DLD1 (cell line): ENCODE data around the gene HNRNPF.
"Not testable (repeated sequence)": the region's sequence is repeated elsewhere in the genome, so short reads cannot be mapped to it uniquely, and the experiment has no call there.

ENCODE experiments used
- in situ Hi-C: cut with HindIII; loops from 2 replicates; pipeline ENCODE4 v1.10.0; 2017; ENCODE audit warnings: low sequenced_read_pairs

HNRNPF gene

GRCh38 chr10:43408710-43409384, at the start of gene HNRNPF:
TSS of gene HNRNPF (minus strand) at chr10:43409186. CDS start at chr10:43387884, 21,302 bp downstream.
- in situ Hi-C loops = no loop called here

GRCh38 chr10:43458227-43458626, 49.2 kb upstream of the HNRNPF start:
- in situ Hi-C loops = no loop called here

- in situ Hi-C loops = not testable (repeated sequence)
Observed at GRCh38 chr10:43456561-43456960, 47.6 kb upstream of the HNRNPF start.

GRCh38 chr10:43454025-43454424, 45.0 kb upstream of the HNRNPF start:
- in situ Hi-C loops = not testable (repeated sequence)

GRCh38 chr10:43453266-43453831, 44.4 kb upstream of the HNRNPF start:
- in situ Hi-C loops = no loop called here

GRCh38 chr10:43452356-43452914, 43.4 kb upstream of the HNRNPF start:
- in situ Hi-C loops = no loop called here

GRCh38 chr10:43448742-43449141, 39.8 kb upstream of the HNRNPF start:
- in situ Hi-C loops = no loop called here

- in situ Hi-C loops = not testable (repeated sequence)
Observed at GRCh38 chr10:43446219-43447017, 37.4 kb upstream of the HNRNPF start.

GRCh38 chr10:43444897-43445466, 36.0 kb upstream of the HNRNPF start:
- in situ Hi-C loops = no loop called here

- in situ Hi-C loops = no loop called here
Observed at GRCh38 chr10:43444323-43444722, 35.3 kb upstream of the HNRNPF start.

- in situ Hi-C loops = no loop called here
Observed at GRCh38 chr10:43440463-43441134, 31.6 kb upstream of the HNRNPF start.

GRCh38 chr10:43437141-43437870, 28.3 kb upstream of the HNRNPF start:
- in situ Hi-C loops = no loop called here

- in situ Hi-C loops = no loop called here
Observed at GRCh38 chr10:43436291-43437140, 27.5 kb upstream of the HNRNPF start, which contains the start of gene ZNF487. TSS of gene ZNF487 (plus strand) at chr10:43437111. CDS start at chr10:43475814, 38,703 bp downstream.

- in situ Hi-C loops = no loop called here
Observed at GRCh38 chr10:43430926-43431663, 22.1 kb upstream of the HNRNPF start.

- in situ Hi-C loops = no loop called here
Observed at GRCh38 chr10:43427166-43427825, 18.3 kb upstream of the HNRNPF start.

- in situ Hi-C loops = not testable (repeated sequence)
Observed at GRCh38 chr10:43426476-43426875, 17.5 kb upstream of the HNRNPF start.

GRCh38 chr10:43424416-43424815, 15.4 kb upstream of the HNRNPF start:
- in situ Hi-C loops = no loop called here

GRCh38 chr10:43421944-43422343, 13.0 kb upstream of the HNRNPF start:
- in situ Hi-C loops = not testable (repeated sequence)
